HFFc6 (cell line): ENCODE results near the gene OSR1. TPM values are rescaled to one million over a fixed set of nuclear protein-coding genes. Genes with fewer than 3 reads are reported as not detected.

Experiments
- DNase-seq: peaks from one replicate; pipeline ENCODE4 v3.0.0-alpha.2; 2018
- H3K27ac Mint-ChIP-seq: 2 replicates; pipeline ENCODE4 v1.8.0; 2020; ENCODE audit warnings: mild to moderate bottlenecking, mixed read lengths
- H3K27me3 Mint-ChIP-seq: 2 replicates; pipeline ENCODE4 v1.8.0; 2021; ENCODE audit warnings: mild to moderate bottlenecking, moderate library complexity, mixed read lengths; ENCODE audit not compliant: insufficient read depth
- H3K36me3 Mint-ChIP-seq: 2 replicates; pipeline ENCODE4 v1.8.0; 2021; ENCODE audit warnings: low read depth, mixed read lengths
- H3K4me1 Mint-ChIP-seq: 2 replicates; pipeline ENCODE4 v1.8.0; 2020; ENCODE audit warnings: low read depth, mixed read lengths
- H3K4me3 Mint-ChIP-seq: 2 replicates; pipeline ENCODE4 v1.8.0; 2020; ENCODE audit warnings: mild to moderate bottlenecking, moderate library complexity, mixed read lengths
- H3K9me3 Mint-ChIP-seq: 2 replicates; pipeline ENCODE4 v1.8.0; 2020; ENCODE audit warnings: mild to moderate bottlenecking, mixed read lengths
- CTCF ChIP-seq: fragments of 200-600 bp; sonication (generic); IDR thresholded peaks from 2 replicates; pipeline ENCODE4 v1.5.0; 2021; ENCODE audit warnings: antibody characterized with exemption, mild to moderate bottlenecking
- total RNA-seq, 6 experiments: library from RNA; stranded (reverse); fragmentation: NEBNext Ultra II Directional; extraction: Animal tissue kit (Norgen Biotek cat#: 25700); gene quantifications; 2 replicates in 1 of 6; 3 replicates in 5 of 6; pipeline ENCODE4 v1.2.3, GENCODE V29; 2021

The OSR1 gene
- total RNA-seq, 6 experiments from 2014 or later, result 5.4 to 11.9 (median 11.1) TPM

- DNase-seq, result no peak
- H3K4me1 Mint-ChIP-seq, result peaks cover 34% of the 10 kb centered on the region
- no peak overlapping the region for H3K27ac Mint-ChIP-seq
- TF ChIP-seq CTCF, result no peak
- peak overlapping the region; percentile 95 for H3K4me3 Mint-ChIP-seq
- peaks cover 10% of the 10 kb centered on the region; the same call in 1 of the 2 replicates for H3K36me3 Mint-ChIP-seq
- peaks cover 7% of the 10 kb centered on the region; the same call in 1 of the 2 replicates for H3K27me3 Mint-ChIP-seq
- H3K9me3 Mint-ChIP-seq, result no peaks in the 10 kb centered on the region
Observed at GRCh38 chr2:19359021-19359357, 566 bp upstream of the OSR1 start.

- Mint-ChIP-seq H3K27ac (peak overlapping the region; percentile 42), H3K27me3 (peaks cover 7% of the 10 kb centered on the region; the same call in 1 of the 2 replicates), H3K4me3 (peak overlapping the region; percentile 95), H3K9me3 (no peaks in the 10 kb centered on the region), H3K36me3 (peaks cover 18% of the 10 kb centered on the region), H3K4me1 (peaks cover 25% of the 10 kb centered on the region)
- TF ChIP-seq CTCF, result no peak
- DNase-seq, result peak; percentile 5
Observed at GRCh38 chr2:19357402-19358241, 801 bp downstream of the OSR1 start.

GRCh38 chr2:19356545-19357401, 1.6 kb downstream of the OSR1 start:
- Mint-ChIP-seq H3K4me3 (peak overlapping the region; percentile 95), H3K36me3 (peaks cover 25% of the 10 kb centered on the region), H3K4me1 (peaks cover 22% of the 10 kb centered on the region), H3K27ac (peak overlapping the region; percentile 42), H3K9me3 (no peaks in the 10 kb centered on the region), H3K27me3 (peaks cover 7% of the 10 kb centered on the region; the same call in 1 of the 2 replicates)
- no peak for TF ChIP-seq CTCF
- DNase-seq, result no peak

- peaks cover 7% of the 10 kb centered on the region; the same call in 1 of the 2 replicates for H3K27me3 Mint-ChIP-seq
Observed at GRCh38 chr2:19355931-19356544, 2.4 kb downstream of the OSR1 start.

More at GRCh38 chr2:19355931-19356544, 2.4 kb downstream of the OSR1 start:
- Mint-ChIP-seq H3K27ac (no peak overlapping the region), H3K4me1 (peaks cover 19% of the 10 kb centered on the region), H3K36me3 (peaks cover 27% of the 10 kb centered on the region), H3K4me3 (peak overlapping the region; percentile 95), H3K9me3 (no peaks in the 10 kb centered on the region)
- no peak for DNase-seq
- TF ChIP-seq CTCF, result no peak
